Muscle layer of colon (tissue), 2 donors: ENCODE measurements around the gene KIF21B.

Experiments
- H3K27ac ChIP-seq: one replicate; pipeline ENCODE4 v1.7.0; 2013; ENCODE audit warnings: low read depth, mild to moderate bottlenecking, low read length, moderate library complexity
- H3K27me3 ChIP-seq, 2 donors: one replicate each; pipeline ENCODE4 v1.7.0; 2013; ENCODE audit warnings: low read length in 2 of 2, mild to moderate bottlenecking in 2 of 2; ENCODE audit not compliant: insufficient read depth in 2 of 2, control insufficient read depth in 1 of 2
- H3K36me3 ChIP-seq: one replicate; pipeline ENCODE4 v1.7.0; 2013; ENCODE audit warnings: mild to moderate bottlenecking, low read length; ENCODE audit not compliant: insufficient read depth
- H3K4me1 ChIP-seq: one replicate; pipeline ENCODE4 v1.7.0; 2013; ENCODE audit warnings: mild to moderate bottlenecking, low read length; ENCODE audit not compliant: insufficient read depth
- H3K4me3 ChIP-seq, 2 donors: one replicate each; pipeline ENCODE4 v1.7.0; 2013; ENCODE audit warnings: low read length in 2 of 2, low read depth in 1 of 2, mild to moderate bottlenecking in 1 of 2, moderate library complexity in 1 of 2
- H3K9ac ChIP-seq: one replicate; pipeline ENCODE4 v1.7.0; 2013; ENCODE audit warnings: low read length
- H3K9me3 ChIP-seq: one replicate; pipeline ENCODE4 v1.7.0; 2013; ENCODE audit warnings: mild to moderate bottlenecking, low read length
- donor health status: abdominal sarcoma.
- donor health status: Adenocarcinoma of cecum.

Gene KIF21B

GRCh38 chr1:201061049-201061448, 37.5 kb upstream of the KIF21B start:
- no peak overlapping the region for H3K27ac ChIP-seq

GRCh38 chr1:201060586-201060985, 37.1 kb upstream of the KIF21B start:
- Histone ChIP-seq H3K9me3 (no peaks in the 10 kb centered on the region), H3K27me3 (no peaks in the 10 kb centered on the region), H3K4me3 (no peak overlapping the region), H3K36me3 (no peaks in the 10 kb centered on the region), H3K4me1 (peaks cover 34% of the 10 kb centered on the region), H3K9ac (no peak overlapping the region), H3K27ac (no peak overlapping the region)

More at GRCh38 chr1:201061049-201061448, 37.5 kb upstream of the KIF21B start:
- H3K4me1 ChIP-seq = peaks cover 29% of the 10 kb centered on the region
- H3K4me3 ChIP-seq = no peak overlapping the region
- no peaks in the 10 kb centered on the region for H3K36me3 ChIP-seq
- H3K9ac ChIP-seq = no peak overlapping the region
- H3K9me3 ChIP-seq = no peaks in the 10 kb centered on the region
- no peaks in the 10 kb centered on the region for H3K27me3 ChIP-seq

GRCh38 chr1:201059871-201060555, 36.5 kb upstream of the KIF21B start:
- Histone ChIP-seq H3K9me3 (no peaks in the 10 kb centered on the region), H3K4me1 (peaks cover 40% of the 10 kb centered on the region)

GRCh38 chr1:201059401-201059800, 35.9 kb upstream of the KIF21B start:
- no peak overlapping the region for H3K9ac ChIP-seq
- no peak overlapping the region for H3K4me3 ChIP-seq
- no peaks in the 10 kb centered on the region for H3K27me3 ChIP-seq
- no peak overlapping the region for H3K27ac ChIP-seq
- no peaks in the 10 kb centered on the region for H3K9me3 ChIP-seq
- H3K4me1 ChIP-seq = peaks cover 44% of the 10 kb centered on the region
- no peaks in the 10 kb centered on the region for H3K36me3 ChIP-seq

More at GRCh38 chr1:201059871-201060555, 36.5 kb upstream of the KIF21B start:
- no peak overlapping the region for H3K9ac ChIP-seq
- H3K4me3 ChIP-seq = no peak overlapping the region
- H3K27ac ChIP-seq = no peak overlapping the region
- H3K27me3 ChIP-seq = no peaks in the 10 kb centered on the region
- no peaks in the 10 kb centered on the region for H3K36me3 ChIP-seq

DNA sequence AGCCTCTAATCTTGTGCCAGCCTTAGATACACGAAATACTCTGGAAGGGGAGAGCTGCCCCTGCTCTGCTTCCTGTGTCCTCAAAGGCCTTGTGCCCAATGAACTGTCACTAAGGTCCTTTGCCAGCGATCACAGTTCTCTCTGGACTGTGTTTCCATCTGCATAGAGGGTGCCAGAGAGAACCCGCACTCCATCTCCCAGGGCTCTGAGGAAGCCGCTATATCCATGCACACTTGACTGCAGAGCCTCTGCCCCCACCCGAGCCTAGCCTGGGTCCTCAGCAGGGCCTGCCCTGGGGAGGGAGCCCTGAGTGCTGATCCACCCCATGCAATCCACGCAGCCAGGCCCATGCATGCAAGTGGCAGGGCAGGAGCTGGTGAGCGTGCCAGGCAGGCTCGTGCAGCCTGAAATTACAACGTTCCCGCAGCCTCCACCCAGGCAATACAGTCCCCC, 30.6 kb upstream of the KIF21B start:
- no peak overlapping the region for H3K9ac ChIP-seq
- H3K4me1 ChIP-seq = peaks cover 45% of the 10 kb centered on the region
- no peaks in the 10 kb centered on the region for H3K9me3 ChIP-seq
- no peak overlapping the region for H3K4me3 ChIP-seq
- H3K27ac ChIP-seq = no peak overlapping the region
- no peaks in the 10 kb centered on the region for H3K27me3 ChIP-seq
- no peaks in the 10 kb centered on the region for H3K36me3 ChIP-seq

- Histone ChIP-seq H3K27me3 (no peaks in the 10 kb centered on the region), H3K27ac (no peak overlapping the region), H3K9me3 (no peaks in the 10 kb centered on the region), H3K4me1 (peaks cover 45% of the 10 kb centered on the region), H3K4me3 (no peak overlapping the region), H3K36me3 (no peaks in the 10 kb centered on the region), H3K9ac (no peak overlapping the region)
Measured at GRCh38 chr1:201053155-201053860, 29.8 kb upstream of the KIF21B start.

DNA sequence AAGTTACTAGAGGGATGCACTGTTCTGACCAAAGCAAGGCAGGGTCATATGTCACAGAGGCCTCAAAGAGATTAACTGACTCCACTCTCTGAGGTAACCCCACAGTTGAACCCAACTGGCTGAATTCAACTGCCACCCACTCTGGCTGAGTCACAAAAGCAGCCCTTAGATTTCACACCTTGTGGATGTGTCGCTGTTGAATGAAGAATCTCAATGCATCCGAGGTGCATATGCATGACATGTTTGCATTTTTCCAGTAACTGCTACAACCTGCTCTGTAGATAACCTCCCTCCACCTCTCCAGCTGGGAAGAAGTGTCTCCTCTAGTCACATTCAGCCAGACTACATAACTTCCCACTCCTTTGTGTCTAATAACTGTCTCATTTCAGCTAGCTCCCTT, 27.9 kb upstream of the KIF21B start:
- peaks cover 35% of the 10 kb centered on the region for H3K4me1 ChIP-seq
- no peaks in the 10 kb centered on the region for H3K36me3 ChIP-seq
- no peaks in the 10 kb centered on the region for H3K27me3 ChIP-seq
- H3K4me3 ChIP-seq = no peak overlapping the region
- H3K9ac ChIP-seq = no peak overlapping the region
- H3K9me3 ChIP-seq = no peaks in the 10 kb centered on the region
- no peak overlapping the region for H3K27ac ChIP-seq

- no peaks in the 10 kb centered on the region for H3K27me3 ChIP-seq
- H3K27ac ChIP-seq = no peak overlapping the region
- H3K4me1 ChIP-seq = peaks cover 28% of the 10 kb centered on the region
- no peak overlapping the region for H3K4me3 ChIP-seq
- no peaks in the 10 kb centered on the region for H3K36me3 ChIP-seq
- no peak overlapping the region for H3K9ac ChIP-seq
- H3K9me3 ChIP-seq = no peaks in the 10 kb centered on the region
Measured at GRCh38 chr1:201050515-201051277, 27.2 kb upstream of the KIF21B start.

DNA sequence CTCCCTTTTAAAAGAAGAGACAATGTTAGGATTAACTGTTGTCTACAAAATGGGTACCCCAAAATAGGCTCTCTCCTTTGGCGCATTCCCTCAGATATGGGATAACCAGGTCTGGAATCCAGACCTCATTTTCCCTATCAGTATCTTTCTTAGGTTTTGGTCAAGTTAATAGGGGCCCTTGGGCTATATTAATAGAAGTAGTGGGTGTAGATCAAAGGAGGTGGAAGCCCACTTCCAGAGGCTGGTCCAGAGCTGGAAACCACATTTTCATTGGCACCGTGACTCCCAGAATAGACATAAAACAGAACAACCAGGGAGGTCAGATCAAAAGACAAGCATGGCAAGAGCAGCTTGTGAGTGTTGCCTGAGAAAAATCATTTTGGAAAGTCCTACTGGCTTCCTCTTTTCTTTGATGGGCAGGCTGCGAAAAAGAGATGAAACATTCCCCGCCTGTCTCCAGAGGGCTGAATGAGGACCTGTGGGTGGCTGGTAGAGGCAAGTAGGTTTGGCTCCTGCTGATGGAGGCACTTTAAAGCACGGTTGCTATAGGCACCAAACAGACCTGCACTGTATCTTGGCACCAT, 25.8 kb upstream of the KIF21B start:
- Histone ChIP-seq H3K27ac (no peak overlapping the region), H3K9ac (no peak overlapping the region), H3K9me3 (no peaks in the 10 kb centered on the region), H3K4me1 (peaks cover 17% of the 10 kb centered on the region), H3K36me3 (no peaks in the 10 kb centered on the region), H3K4me3 (no peak overlapping the region), H3K27me3 (no peaks in the 10 kb centered on the region)

DNA sequence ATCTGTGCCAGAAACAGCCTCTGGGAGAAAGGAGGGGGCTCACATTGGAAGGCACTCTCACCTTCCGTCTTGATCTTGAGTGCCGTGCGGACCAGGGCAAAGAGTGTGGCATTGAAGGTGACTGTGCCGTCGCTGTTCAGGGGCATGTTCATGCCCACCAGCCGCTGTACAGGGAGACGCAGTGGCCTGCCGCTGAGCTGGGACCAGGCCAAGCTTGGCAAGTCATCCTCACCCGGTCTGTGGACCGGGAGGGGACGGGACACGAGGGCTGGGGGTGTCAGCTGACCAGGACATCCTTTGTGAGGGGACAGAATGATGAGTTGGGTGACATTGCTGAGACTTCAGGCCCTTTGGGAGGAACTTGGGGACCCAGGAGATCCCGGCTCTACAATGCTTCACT, 25.0 kb upstream of the KIF21B start:
- H3K4me1 ChIP-seq = peaks cover 12% of the 10 kb centered on the region
- H3K9ac ChIP-seq = no peak overlapping the region
- H3K4me3 ChIP-seq = no peak overlapping the region
- no peak overlapping the region for H3K27ac ChIP-seq
- no peaks in the 10 kb centered on the region for H3K9me3 ChIP-seq
- H3K36me3 ChIP-seq = no peaks in the 10 kb centered on the region
- H3K27me3 ChIP-seq = no peaks in the 10 kb centered on the region

GRCh38 chr1:201044119-201044518, 20.6 kb upstream of the KIF21B start:
- H3K4me1 ChIP-seq = no peaks in the 10 kb centered on the region
- H3K9ac ChIP-seq = no peak overlapping the region
- H3K27ac ChIP-seq = no peak overlapping the region

More at GRCh38 chr1:201044119-201044518, 20.6 kb upstream of the KIF21B start:
- no peak overlapping the region for H3K4me3 ChIP-seq
- H3K27me3 ChIP-seq = no peaks in the 10 kb centered on the region
- H3K9me3 ChIP-seq = no peaks in the 10 kb centered on the region
- no peaks in the 10 kb centered on the region for H3K36me3 ChIP-seq
